NCI-H1436 treated with DMSO at 0.1 percent for 48 hours (cell line): Measurements from ENCODE around the gene TARS2.
A peak's percentile ranks its signal among the peaks of the same experiment; 100 is the strongest.

Experiments
- DNase-seq: peaks from one replicate; lab custom pipeline; 2025; lab: John Stamatoyannopoulos, UW

Gene TARS2

GRCh38 chr1:150507912-150508864, 21.0 kb downstream of the TARS2 start, which contains the start of gene ECM1:
Gene ECM1 (plus strand): TSS chr1:150508109. CDS start chr1:150508210, 101 bp downstream.
- DNase-seq, result no peak

GRCh38 chr1:150508982-150509381, 21.8 kb downstream of the TARS2 start:
- DNase-seq, result no peak

DNA sequence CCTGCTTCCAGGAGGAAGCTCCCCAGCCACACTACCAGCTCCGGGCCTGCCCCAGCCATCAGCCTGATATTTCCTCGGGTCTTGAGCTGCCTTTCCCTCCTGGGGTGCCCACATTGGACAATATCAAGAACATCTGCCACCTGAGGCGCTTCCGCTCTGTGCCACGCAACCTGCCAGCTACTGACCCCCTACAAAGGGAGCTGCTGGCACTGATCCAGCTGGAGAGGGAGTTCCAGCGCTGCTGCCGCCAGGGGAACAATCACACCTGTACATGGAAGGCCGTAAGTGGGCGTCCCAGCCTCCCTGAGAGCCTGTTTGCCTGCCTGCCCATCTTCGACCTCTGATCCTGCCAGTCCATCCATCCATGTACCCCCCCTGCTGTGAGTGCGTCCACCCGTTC, 24.3 kb downstream of the TARS2 start:
- DNase-seq, result no peak

GRCh38 chr1:150511985-150512660, 24.9 kb downstream of the TARS2 start:
- no peak for DNase-seq

DNA sequence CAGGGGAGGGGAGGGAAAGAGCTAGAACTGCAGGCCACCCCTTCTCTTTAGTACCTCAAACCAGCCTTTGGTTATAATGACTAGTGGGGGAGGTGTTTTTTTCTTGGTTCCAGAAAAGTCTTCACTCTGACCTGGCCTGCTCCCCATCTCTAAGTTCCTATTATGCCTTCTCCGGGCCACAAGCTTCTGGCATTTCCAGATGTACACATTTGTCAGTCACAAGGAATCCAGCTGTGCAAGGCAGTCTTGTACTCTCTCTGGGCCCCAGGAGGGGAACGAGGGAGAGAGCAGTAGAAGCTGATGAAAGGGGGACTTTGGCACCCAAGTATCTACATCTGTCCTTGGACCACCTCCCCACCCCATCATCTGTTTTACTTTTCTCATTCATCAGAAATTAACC, 25.6 kb downstream of the TARS2 start:
- no peak for DNase-seq

DNA sequence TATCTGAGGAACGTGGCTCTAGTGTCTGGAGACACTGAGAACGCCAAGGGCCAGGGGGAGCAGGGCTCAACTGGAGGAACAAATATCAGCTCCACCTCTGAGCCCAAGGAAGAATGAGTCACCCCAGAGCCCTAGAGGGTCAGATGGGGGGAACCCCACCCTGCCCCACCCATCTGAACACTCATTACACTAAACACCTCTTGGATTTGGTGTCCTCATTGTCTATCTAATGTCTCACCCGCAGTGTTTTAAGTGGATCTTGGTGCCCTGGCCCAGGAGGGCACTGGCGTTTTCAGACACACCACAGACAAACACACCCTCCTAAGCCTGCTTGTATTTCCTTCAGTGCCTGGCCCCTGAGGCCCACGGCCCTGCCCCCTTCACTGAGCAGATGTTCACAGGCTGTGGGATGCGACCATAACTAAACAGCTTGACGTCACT, 26.2 kb downstream of the TARS2 start:
- DNase-seq, result no peak

- no peak for DNase-seq
These were observed 27.0 kb downstream of the TARS2 start for GRCh38 chr1:150514260-150514659.

- DNase-seq, result no peak
These were observed 27.7 kb downstream of the TARS2 start for GRCh38 chr1:150514913-150515327.

- DNase-seq, result peak; percentile 76
These were observed 28.3 kb downstream of the TARS2 start, which contains the start of gene FALEC for GRCh38 chr1:150515328-150516049. Gene FALEC (plus strand): TSS chr1:150515752.

DNA sequence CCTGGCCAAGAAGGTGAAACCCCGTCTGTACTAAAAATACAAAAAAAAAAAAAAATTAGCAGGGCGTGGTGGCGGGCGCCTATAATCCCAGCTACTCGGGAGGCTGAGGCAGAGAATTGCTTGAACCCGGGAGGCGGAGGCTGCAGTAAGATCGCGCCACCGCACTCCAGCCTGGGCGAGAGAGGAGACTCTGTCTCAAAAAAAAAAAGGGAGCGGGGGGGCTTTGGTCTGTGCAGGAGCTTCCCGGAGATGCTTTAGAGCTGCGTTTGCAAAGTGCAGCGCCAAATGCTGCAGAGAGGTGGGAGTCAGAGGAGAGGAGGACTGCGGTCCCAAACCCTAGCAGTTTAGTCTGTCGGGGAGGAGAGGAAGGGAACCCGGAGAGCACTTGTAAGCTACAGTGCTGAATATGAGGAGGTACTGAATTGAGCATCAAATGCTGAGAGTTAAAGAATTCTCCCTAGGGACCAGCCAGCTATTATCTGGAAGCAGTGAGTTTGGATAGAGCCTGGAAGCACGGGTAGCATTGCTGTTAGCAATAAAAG, 28.9 kb downstream of the TARS2 start:
- DNase-seq, result no peak

DNA sequence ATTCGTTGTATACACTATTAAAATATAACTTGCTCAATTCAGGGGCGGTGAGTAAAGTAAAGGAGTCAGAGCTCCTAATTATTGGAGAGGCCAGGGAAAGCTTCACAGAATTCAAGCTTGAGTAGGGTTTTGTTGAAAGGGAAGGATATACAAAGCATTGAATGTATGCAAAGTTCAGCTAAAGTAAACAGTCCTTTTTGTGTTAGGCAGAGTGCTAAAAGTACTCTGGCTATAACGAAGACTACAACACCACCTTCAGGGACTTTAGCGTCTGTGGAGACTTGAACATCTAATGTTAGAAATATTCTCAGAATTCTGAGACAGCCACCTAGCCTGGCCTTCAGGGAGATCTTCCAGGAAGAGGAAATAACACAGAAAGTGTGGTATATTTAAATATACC, 29.4 kb downstream of the TARS2 start:
- DNase-seq, result no peak

DNA sequence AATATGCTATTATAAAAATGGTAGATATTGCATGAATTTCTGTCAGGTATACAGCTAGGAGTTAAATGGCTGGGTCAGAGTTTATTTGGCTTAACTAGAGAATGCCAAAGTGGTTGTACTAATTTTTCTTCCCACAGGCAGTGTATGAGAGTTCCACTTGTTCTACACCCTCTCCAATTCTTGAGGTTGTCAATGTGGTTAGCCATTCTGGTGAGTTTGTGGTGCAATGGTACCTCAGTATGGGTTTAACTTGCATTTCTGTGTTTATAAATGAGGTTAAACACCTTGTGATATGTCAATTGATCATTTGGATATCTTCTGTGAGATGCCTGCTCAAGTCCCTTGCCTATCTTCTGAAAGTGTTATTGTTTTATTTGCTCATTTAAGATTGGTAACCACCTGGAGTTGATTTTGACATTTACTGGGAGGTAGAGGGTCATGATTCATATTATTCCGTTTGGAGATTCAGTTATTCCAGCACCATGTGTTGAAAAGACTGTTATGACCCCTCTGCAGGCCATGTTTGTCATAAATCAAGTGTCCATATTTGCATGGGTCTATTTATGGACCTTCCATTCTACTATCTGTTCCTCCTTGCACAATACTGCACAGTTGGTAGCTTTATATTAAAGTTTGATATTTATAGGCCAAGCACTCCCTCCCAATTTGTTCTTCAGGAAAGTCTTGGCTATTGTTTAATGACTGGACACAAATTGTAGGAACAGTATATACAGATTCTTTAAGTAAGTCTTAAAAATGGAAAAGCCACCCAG, 34.2 kb downstream of the TARS2 start:
- DNase-seq, result no peak

- DNase-seq, result no peak
These were observed 38.1 kb downstream of the TARS2 start for GRCh38 chr1:150525348-150525747.

DNA sequence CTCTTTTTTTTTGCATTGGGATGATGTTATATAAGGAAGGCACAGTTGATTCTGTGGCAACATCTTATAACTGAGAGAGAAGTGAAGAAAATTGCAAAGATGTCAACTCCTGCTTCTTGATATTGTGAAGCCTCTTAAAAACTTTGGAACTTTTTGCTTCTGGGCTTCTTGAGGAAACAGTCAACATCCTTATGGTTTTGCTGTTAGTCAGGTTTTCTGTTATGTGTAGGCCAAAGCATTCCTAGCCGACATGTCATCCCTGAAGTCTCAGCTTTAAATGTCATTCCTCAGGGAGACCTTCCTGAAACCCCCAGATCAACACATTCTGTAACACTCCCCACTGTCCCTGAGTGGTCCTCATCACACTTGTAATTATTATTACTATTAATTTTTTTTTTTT, 41.0 kb downstream of the TARS2 start:
- no peak for DNase-seq

DNA sequence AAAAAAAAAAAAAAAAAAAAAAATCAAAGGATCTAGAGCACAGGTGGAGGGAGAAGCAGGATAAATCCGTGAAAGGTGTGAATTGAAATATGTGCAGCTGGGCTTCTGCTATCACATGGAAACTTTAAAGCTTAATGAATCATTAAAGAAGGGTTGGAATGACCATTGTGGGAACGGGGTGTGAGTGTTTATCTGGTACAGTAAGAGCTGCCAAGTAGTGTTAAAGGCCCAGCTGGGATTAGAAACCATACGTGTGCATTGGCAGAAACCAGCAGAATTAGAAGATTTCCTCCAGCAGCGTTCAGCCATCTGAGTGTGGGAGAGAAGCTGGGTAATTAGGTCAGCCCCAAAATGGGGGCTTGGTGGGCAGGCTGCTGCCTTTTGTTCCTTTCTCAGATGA, 41.8 kb downstream of the TARS2 start:
- no peak for DNase-seq

GRCh38 chr1:150530491-150531159, 43.4 kb downstream of the TARS2 start:
- DNase-seq, result no peak

DNA sequence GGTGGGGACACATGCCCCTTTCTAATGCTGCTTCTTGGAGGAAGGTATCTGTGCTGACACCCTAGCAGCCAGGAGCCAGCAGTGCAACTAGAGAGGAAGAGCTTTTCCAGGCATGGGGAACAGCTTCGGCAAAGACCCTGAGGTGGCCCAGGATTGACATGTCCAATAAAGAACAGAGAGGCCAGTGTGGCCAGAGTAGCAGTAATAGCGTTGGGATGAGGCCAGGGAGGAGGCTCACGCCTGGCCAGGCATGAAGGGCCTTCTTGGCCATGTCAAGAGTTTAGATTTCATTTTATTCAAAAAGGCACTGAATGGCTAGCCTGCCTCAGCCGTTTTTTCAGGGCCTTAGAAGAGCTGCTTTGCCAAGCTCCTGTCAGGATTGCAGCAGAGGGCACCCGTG, 45.6 kb downstream of the TARS2 start:
- DNase-seq, result no peak

DNA sequence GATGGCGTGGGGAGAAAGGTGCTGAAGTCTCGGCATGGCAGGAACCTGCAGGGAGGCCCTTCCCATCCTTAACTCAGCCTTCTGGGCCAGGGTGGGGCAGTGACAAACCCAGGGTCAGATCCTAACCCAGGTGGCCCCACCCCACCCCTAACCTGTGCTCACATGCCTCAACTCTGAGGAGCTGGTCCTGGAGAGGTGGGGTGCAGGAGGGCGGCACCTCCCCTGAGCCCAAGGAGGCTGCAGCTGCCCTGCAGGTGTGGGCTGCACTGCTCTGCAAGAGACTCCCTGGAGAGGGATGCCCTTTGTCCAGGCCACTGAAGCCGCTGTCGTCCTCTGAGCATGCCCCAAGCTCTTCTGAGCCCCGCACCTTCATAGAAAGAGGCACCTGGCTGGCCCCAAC, 46.8 kb downstream of the TARS2 start:
- DNase-seq, result no peak

DNA sequence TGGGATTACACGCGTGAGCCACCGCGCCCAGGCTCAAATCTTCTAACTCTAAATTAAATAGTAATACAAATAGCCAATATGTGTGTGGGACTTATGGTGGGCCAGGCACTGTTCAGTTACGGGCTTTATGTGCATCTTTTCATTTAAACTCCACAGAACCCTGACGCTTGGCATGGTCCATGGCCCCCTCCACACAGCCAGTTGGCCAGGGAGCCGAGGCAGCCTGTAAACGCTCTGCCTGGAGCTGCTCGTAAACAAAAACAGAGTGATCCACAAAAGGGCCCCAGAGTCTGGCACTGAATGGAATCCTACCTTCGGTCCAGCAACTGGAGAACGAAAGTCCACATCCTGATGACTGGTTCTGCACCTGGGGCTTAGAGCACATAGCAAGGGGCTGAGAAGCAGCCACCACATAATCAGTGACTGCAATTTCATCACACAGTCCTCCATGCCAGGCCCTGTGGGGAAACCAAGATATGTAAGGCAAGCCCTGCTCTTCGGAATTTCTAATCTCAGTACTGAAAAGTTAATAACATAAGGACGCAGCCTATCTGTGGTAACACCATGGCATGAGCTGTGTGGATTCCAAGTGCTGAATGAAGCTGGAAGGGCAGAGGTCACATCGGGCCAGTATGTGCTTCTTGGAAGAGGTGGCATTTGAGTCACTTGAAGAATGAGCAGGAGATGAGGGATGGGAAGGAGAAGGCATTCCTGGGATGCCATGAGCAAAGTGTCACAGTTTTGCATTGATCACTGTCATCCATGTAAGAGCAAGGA, 48.5 kb downstream of the TARS2 start:
- DNase-seq, result no peak
